HepG2 (cell line): ENCODE results near the gene LGALS7B. TPM values are rescaled to one million over a fixed set of nuclear protein-coding genes. Genes with fewer than 3 reads are reported as not detected.

Experiments used
- ATAC-seq: fragments of 200-7000 bp; cut with Tn5 transposase; 3 replicates; pipeline ENCODE4 v1.9.1; 2020; ENCODE audit warnings: mild to moderate bottlenecking, moderate library complexity
- BruUV-seq: library from RNA; stranded (reverse); fragments of 400-500 nt; replicated peaks from 2 replicates; lab custom pipeline; 2021; lab: Mats Ljungman, UMichigan
- CTCF ChIA-PET: fragments of 300-600 bp; formaldehyde crosslinking; extraction: SDS; loops from one replicate; lab custom pipeline; 2021; ENCODE audit warnings: low total read pairs, inconsistent platforms, low intra/inter-chr PET ratio; lab: Yijun Ruan, JAX
- POLR2A ChIA-PET: fragments of 350-600 bp; sonication (Branson Sonifier 250); formaldehyde crosslinking; loops from one replicate; lab custom pipeline; 2020; ENCODE audit warnings: antibody characterized with exemption, inconsistent platforms; lab: Yijun Ruan, JAX
- DNase-seq: peaks from one replicate; pipeline ENCODE4 v3.0.0-alpha.2; 2015; ENCODE audit warnings: low spot score
- FAIRE-seq: peaks from 3 replicates; lab custom pipeline; 2011; peaks lifted over from hg19 to GRCh38; lab: Jason Lieb, UNC
- H2AFZ ChIP-seq: one replicate; pipeline ENCODE4 v1.6.1; 2011; ENCODE audit warnings: low read length, inconsistent platforms
- H3K27ac ChIP-seq: fragments of 300-600 bp; 3 replicates; pipeline ENCODE4 v1.8.0; 2011; ENCODE audit warnings: mixed run types, mild to moderate bottlenecking, mixed read lengths, low read length, inconsistent platforms; ENCODE audit not compliant: insufficient read depth; ENCODE audit errors: extremely low read length
- H3K27me3 ChIP-seq, 2 experiments: fragments of 200-600 bp in 1 of 2; 2 replicates in 1 of 2; 3 replicates in 1 of 2; pipeline versions ENCODE4 v1.6.0 to v1.8.0; 2011; ENCODE audit warnings: low read length in 2 of 2, mild to moderate bottlenecking in 2 of 2, moderate library complexity in 2 of 2, inconsistent platforms in 1 of 2; ENCODE audit not compliant: insufficient read depth in 2 of 2, control insufficient read depth in 1 of 2
- H3K36me3 ChIP-seq, 2 experiments: fragments of 200-600 bp in 1 of 2; replicated peaks in 1 of 2; 2 replicates in 1 of 2; 3 replicates in 1 of 2; pipeline versions ENCODE4 v1.5.1 to v1.8.0; 2011; ENCODE audit warnings: low read length in 2 of 2, inconsistent platforms in 1 of 2; ENCODE audit not compliant: insufficient read depth in 2 of 2, control insufficient read depth in 1 of 2
- H3K4me1 ChIP-seq: 2 replicates; pipeline ENCODE4 v1.5.1; 2012; ENCODE audit warnings: low read length, inconsistent platforms; ENCODE audit not compliant: insufficient read depth
- H3K4me2 ChIP-seq: 2 replicates; pipeline ENCODE4 v1.6.0; 2011; ENCODE audit warnings: low read depth, low read length, inconsistent platforms
- H3K4me3 ChIP-seq, 3 experiments: fragments of 200-600 bp in 1 of 3; sonication (generic), shearing (Covaris generic) in 1 of 3; replicated peaks in 1 of 3; 2 replicates each; pipeline ENCODE4 v1.5.1; 2011 to 2016; ENCODE audit warnings: low read length in 3 of 3, inconsistent platforms in 2 of 3, low read depth in 2 of 3, mild to moderate bottlenecking in 2 of 3, control low read depth in 1 of 3, mixed read lengths in 1 of 3; ENCODE audit not compliant: insufficient read depth in 1 of 3
- H3K79me2 ChIP-seq: one replicate; pipeline ENCODE4 v1.6.1; 2011; ENCODE audit warnings: low read length, inconsistent platforms; ENCODE audit not compliant: insufficient read depth
- H3K9ac ChIP-seq: 2 replicates; pipeline ENCODE4 v1.6.0; 2011; ENCODE audit warnings: mild to moderate bottlenecking, low read depth, low read length, inconsistent platforms; ENCODE audit not compliant: insufficient read depth
- H3K9me3 ChIP-seq: 2 replicates; pipeline ENCODE4 v1.5.1; 2012; ENCODE audit warnings: mild to moderate bottlenecking, low read length
- H4K20me1 ChIP-seq: 2 replicates; pipeline ENCODE4 v1.6.0; 2011; ENCODE audit warnings: inconsistent platforms, mild to moderate bottlenecking, low read length, moderate library complexity; ENCODE audit not compliant: insufficient read depth
- HNRNPL ChIP-seq: fragments of 200-400 bp; formaldehyde crosslinking; IDR thresholded peaks from 2 replicates; pipeline ENCODE4 v1.6.1; 2017; ENCODE audit warnings: mild to moderate bottlenecking, low read depth, low read length
- IRF2 ChIP-seq: IDR thresholded peaks from 2 replicates; pipeline ENCODE4 v1.6.1; 2018; ENCODE audit warnings: missing genetic modification reagents, missing compliant biosample characterization
- JUN ChIP-seq: sonication (generic); formaldehyde crosslinking; IDR thresholded peaks from 2 replicates; pipeline ENCODE4 v1.4.0; 2020; ENCODE audit warnings: mild to moderate bottlenecking, missing genetic modification reagents
- MTA1 ChIP-seq: sonication (generic); formaldehyde crosslinking; IDR thresholded peaks from 2 replicates; pipeline ENCODE4 v1.4.0; 2020; ENCODE audit warnings: missing genetic modification reagents, mild to moderate bottlenecking, borderline replicate concordance
- MYC ChIP-seq: sonication (generic); formaldehyde crosslinking; IDR thresholded peaks from 2 replicates; pipeline ENCODE4 v1.9.0; 2021; ENCODE audit warnings: missing genetic modification reagents, borderline replicate concordance
- NAIF1 ChIP-seq: sonication (generic); formaldehyde crosslinking; IDR thresholded peaks from 2 replicates; pipeline ENCODE4 v1.5.0; 2020; ENCODE audit warnings: mild to moderate bottlenecking, missing genetic modification reagents, borderline replicate concordance
- RBFOX2 ChIP-seq: fragments of 200-400 bp; formaldehyde crosslinking; IDR thresholded peaks from 2 replicates; pipeline ENCODE4 v1.6.1; 2017; ENCODE audit warnings: low read depth, mild to moderate bottlenecking, low read length
- RXRA ChIP-seq: sonication (generic); formaldehyde crosslinking; IDR thresholded peaks from 2 replicates; pipeline ENCODE4 v1.5.1; 2020; ENCODE audit warnings: missing genetic modification reagents
- TAF1 ChIP-seq: sonication (generic); formaldehyde crosslinking; IDR thresholded peaks from 2 replicates; pipeline ENCODE4 v1.4.0; 2020; ENCODE audit warnings: missing genetic modification reagents
- TRIM24 ChIP-seq: sonication (generic); formaldehyde crosslinking; IDR thresholded peaks from 2 replicates; pipeline ENCODE4 v1.8.0; 2022; ENCODE audit warnings: mild to moderate bottlenecking, missing genetic modification reagents
- ZNF136 ChIP-seq: sonication (generic); formaldehyde crosslinking; IDR thresholded peaks from 2 replicates; pipeline ENCODE4 v1.8.1; 2022; ENCODE audit warnings: low read depth, mild to moderate bottlenecking, moderate library complexity, missing genetic modification reagents
- ZNF17 ChIP-seq: sonication (generic); formaldehyde crosslinking; IDR thresholded peaks from 2 replicates; pipeline ENCODE4 v1.5.0; 2020; ENCODE audit warnings: mild to moderate bottlenecking, missing genetic modification reagents
- ZNF235 ChIP-seq: sonication (generic); formaldehyde crosslinking; IDR thresholded peaks from 2 replicates; pipeline ENCODE4 v1.8.1; 2023; ENCODE audit warnings: mild to moderate bottlenecking, missing genetic modification reagents, borderline replicate concordance
- ZNF317 ChIP-seq: sonication (generic); formaldehyde crosslinking; IDR thresholded peaks from 2 replicates; pipeline ENCODE4 v1.5.0; 2020; ENCODE audit warnings: mild to moderate bottlenecking, missing genetic modification reagents
- ZNF431 ChIP-seq: sonication (generic); formaldehyde crosslinking; IDR thresholded peaks from 2 replicates; pipeline ENCODE4 v1.9.0; 2022; ENCODE audit warnings: missing genetic modification reagents, low read depth, mild to moderate bottlenecking, borderline replicate concordance
- WGBS: methylation state at CpG from one replicate; pipeline ENCODE4 v1.1.6; 2017; ENCODE audit warnings: low lambda C conversion rate; 5-methylcytosine and 5-hydroxymethylcytosine counted together
- in situ Hi-C: cut with HindIII; loops from 2 replicates; pipeline ENCODE4 v1.10.0; 2017; ENCODE audit warnings: low pct_unique_long_range_greater_than_20kb; ENCODE audit not compliant: extremely low pct_ligation_motif_present
- intact Hi-C: fragments of 100-400 bp; cut with micrococcal nuclease; formaldehyde crosslinking; loops from one replicate; pipeline ENCODE4 v1.10.0; 2022; ENCODE audit not compliant: unreplicated experiment
- polyA plus RNA-seq, 8 experiments: library from polyadenylated mRNA; depleted of rRNA in 3 of 8; stranded (reverse) in 7 of 8; unstranded in 1 of 8; fragments of >200 nt; fragmentation: Illumina TruSeq in 4 of 8; extraction: Trizol in 4 of 8; gene quantifications; 2 replicates each; pipeline versions ENCODE4 v1.2.1 to v1.2.3, GENCODE V29; 2011 to 2016; ENCODE audit warnings: low read depth in 4 of 8, missing spikeins in 1 of 8, mixed read lengths in 1 of 8; ENCODE audit not compliant: insufficient read depth in 1 of 8
- total RNA-seq, 5 experiments: library from RNA; depleted of rRNA; stranded (reverse); fragments of >200 nt; fragmentation: Illumina TruSeq; extraction: Trizol; gene quantifications; 2 replicates each; pipeline ENCODE4 v1.2.3, GENCODE V29; 2016; ENCODE audit warnings: low read depth in 1 of 5

LGALS7B gene
- total and polyA plus RNA-seq, 2 of the 13 experiments (the other 11 are each of a cell fraction or from before 2014, with no cell fraction given) = 1.7 to 2.1 TPM

- Histone ChIP-seq H3K4me2 (no peak overlapping the region), H3K4me1 (peaks cover 43% of the 10 kb centered on the region), H3K9ac (no peak overlapping the region), H3K4me3 (no peak overlapping the region), H2AFZ (no peak overlapping the region), H3K36me3 (no peaks in the 10 kb centered on the region), H3K9me3 (no peaks in the 10 kb centered on the region), H3K27me3 (no peaks in the 10 kb centered on the region), H3K79me2 (no peaks in the 10 kb centered on the region), H4K20me1 (no peaks in the 10 kb centered on the region), H3K27ac (no peak overlapping the region)
- FAIRE-seq = no peak
- intact Hi-C loops (no loop called here), in situ Hi-C loops (no loop called here)
- no peak for TF ChIP-seq RXRA (CRISPR knock-in tag)
- TF ChIP-seq ZNF136 (CRISPR knock-in tag) = no peak
- no peak for DNase-seq
- no TSS peak for BruUV-seq
- ATAC-seq = no peak
- 90% methylated on average over 8 of the region's 8 CpGs for WGBS
- CTCF ChIA-PET = no interaction called here
- POLR2A ChIA-PET = interaction anchor here (0.7 kb wide), 1 partner anchor 11 kb away, joined by 3 read pairs; no protein-coding TSS in a partner anchor
These were observed 20.7 kb downstream of the LGALS7B start for GRCh38 chr19:38809592-38810252.

- Histone ChIP-seq H3K4me1 (peaks cover 30% of the 10 kb centered on the region), H3K27me3 (no peaks in the 10 kb centered on the region), H3K79me2 (no peaks in the 10 kb centered on the region), H3K9me3 (no peaks in the 10 kb centered on the region), H2AFZ (no peak overlapping the region), H3K36me3 (peaks cover 9 to 22% of the 10 kb centered on the region in 2 experiments; a peak in 4 of 5 replicates), H3K27ac (no peak overlapping the region), H3K9ac (no peak overlapping the region), H3K4me2 (no peak overlapping the region), H3K4me3 (no peak overlapping the region), H4K20me1 (no peaks in the 10 kb centered on the region)
- 79% methylated on average over 13 of the region's 18 CpGs for WGBS
- no TSS peak for BruUV-seq
- intact Hi-C loops = no loop called here
- ChIA-PET CTCF (no interaction called here), POLR2A (no interaction called here)
- no peak for DNase-seq
- ATAC-seq = peak; percentile 41
- no peak for FAIRE-seq
- in situ Hi-C loops = no loop called here
- TF ChIP-seq ZNF17 (CRISPR knock-in tag) (no peak), JUN (CRISPR knock-in tag) (no peak), RBFOX2 (no peak), TRIM24 (CRISPR knock-in tag) (no peak), NAIF1 (no peak), MTA1 (CRISPR knock-in tag) (no peak), ZNF317 (CRISPR knock-in tag) (no peak), ZNF235 (CRISPR knock-in tag) (no peak), IRF2 (CRISPR knock-in tag) (no peak), HNRNPL (no peak), TAF1 (CRISPR knock-in tag) (no peak), MYC (CRISPR knock-in tag) (no peak), ZNF431 (CRISPR knock-in tag) (no peak)
These were observed 23.2 kb downstream of the LGALS7B start for GRCh38 chr19:38812009-38812840.
